Measurements from ENCODE around the gene PRKACG. TPM values are rescaled to one million over a fixed set of nuclear protein-coding genes. Genes with fewer than 3 reads are reported as not detected.

Gene PRKACG
- total RNA-seq, 1 donor from 2014 or later: not detected

- no peak overlapping the region for H3K4me3 Mint-ChIP-seq (ENCODE audit: unreplicated experiment)
- TF ChIP-seq CTCF (IDR thresholded peaks at IDR 0.05): no peak
- no peak overlapping the region for H3K27ac Mint-ChIP-seq (ENCODE audit: unreplicated experiment)
- no peaks in the 10 kb centered on the region for H3K4me1 Mint-ChIP-seq (ENCODE audit: low read depth)
- no peak for DNase-seq (ENCODE audit: low spot score)
- H3K9me3 Mint-ChIP-seq (ENCODE audit: low read depth): no peaks in the 10 kb centered on the region
- H3K36me3 Mint-ChIP-seq (ENCODE audit: low read depth): no peaks in the 10 kb centered on the region
- peaks cover 8% of the 10 kb centered on the region for H3K27me3 Mint-ChIP-seq (ENCODE audit: low read depth)
Measured at GRCh38 chr9:68969538-68969937, 44.4 kb downstream of the PRKACG start.

GRCh38 chr9:68967800-68968199 lies 46.1 kb downstream of the PRKACG start:
- H3K27me3 Mint-ChIP-seq (ENCODE audit: low read depth): peaks cover 12% of the 10 kb centered on the region
- H3K27ac Mint-ChIP-seq (ENCODE audit: unreplicated experiment): no peak overlapping the region
- no peaks in the 10 kb centered on the region for H3K4me1 Mint-ChIP-seq (ENCODE audit: low read depth)
- no peak for TF ChIP-seq CTCF (IDR thresholded peaks at IDR 0.05)
- H3K36me3 Mint-ChIP-seq (ENCODE audit: low read depth): no peaks in the 10 kb centered on the region
- DNase-seq (ENCODE audit: low spot score): no peak
- no peak overlapping the region for H3K4me3 Mint-ChIP-seq (ENCODE audit: unreplicated experiment)
- H3K9me3 Mint-ChIP-seq (ENCODE audit: low read depth): no peaks in the 10 kb centered on the region

- Mint-ChIP-seq H3K27me3 (ENCODE audit: low read depth) (peaks cover 18% of the 10 kb centered on the region), H3K36me3 (ENCODE audit: low read depth) (no peaks in the 10 kb centered on the region), H3K9me3 (ENCODE audit: low read depth) (no peaks in the 10 kb centered on the region), H3K4me3 (ENCODE audit: unreplicated experiment) (no peak overlapping the region), H3K4me1 (ENCODE audit: low read depth) (no peaks in the 10 kb centered on the region), H3K27ac (ENCODE audit: unreplicated experiment) (no peak overlapping the region)
- no peak for DNase-seq (ENCODE audit: low spot score)
- no peak for TF ChIP-seq CTCF (IDR thresholded peaks at IDR 0.05)
Measured at GRCh38 chr9:68966496-68966944, 47.4 kb downstream of the PRKACG start.

- Mint-ChIP-seq H3K27me3 (ENCODE audit: low read depth) (peaks cover 23% of the 10 kb centered on the region), H3K4me1 (ENCODE audit: low read depth) (no peaks in the 10 kb centered on the region), H3K9me3 (ENCODE audit: low read depth) (peaks cover 8% of the 10 kb centered on the region), H3K27ac (ENCODE audit: unreplicated experiment) (no peak overlapping the region), H3K4me3 (ENCODE audit: unreplicated experiment) (no peak overlapping the region), H3K36me3 (ENCODE audit: low read depth) (no peaks in the 10 kb centered on the region)
- TF ChIP-seq CTCF (IDR thresholded peaks at IDR 0.05): no peak
- DNase-seq (ENCODE audit: low spot score): no peak
Measured at GRCh38 chr9:68964765-68965164, 49.1 kb downstream of the PRKACG start.

GRCh38 chr9:68964102-68964541 lies 49.8 kb downstream of the PRKACG start:
- Mint-ChIP-seq H3K27ac (ENCODE audit: unreplicated experiment) (no peak overlapping the region), H3K4me3 (ENCODE audit: unreplicated experiment) (no peak overlapping the region), H3K4me1 (ENCODE audit: low read depth) (no peaks in the 10 kb centered on the region), H3K36me3 (ENCODE audit: low read depth) (no peaks in the 10 kb centered on the region), H3K27me3 (ENCODE audit: low read depth) (peaks cover 23% of the 10 kb centered on the region), H3K9me3 (ENCODE audit: low read depth) (peaks cover 8% of the 10 kb centered on the region)
- TF ChIP-seq CTCF (IDR thresholded peaks at IDR 0.05): no peak
- no peak for DNase-seq (ENCODE audit: low spot score)

All from chondrocyte (in vitro differentiated cells).